ENCODE data around the gene BAIAP2.

The BAIAP2 gene

DNA sequence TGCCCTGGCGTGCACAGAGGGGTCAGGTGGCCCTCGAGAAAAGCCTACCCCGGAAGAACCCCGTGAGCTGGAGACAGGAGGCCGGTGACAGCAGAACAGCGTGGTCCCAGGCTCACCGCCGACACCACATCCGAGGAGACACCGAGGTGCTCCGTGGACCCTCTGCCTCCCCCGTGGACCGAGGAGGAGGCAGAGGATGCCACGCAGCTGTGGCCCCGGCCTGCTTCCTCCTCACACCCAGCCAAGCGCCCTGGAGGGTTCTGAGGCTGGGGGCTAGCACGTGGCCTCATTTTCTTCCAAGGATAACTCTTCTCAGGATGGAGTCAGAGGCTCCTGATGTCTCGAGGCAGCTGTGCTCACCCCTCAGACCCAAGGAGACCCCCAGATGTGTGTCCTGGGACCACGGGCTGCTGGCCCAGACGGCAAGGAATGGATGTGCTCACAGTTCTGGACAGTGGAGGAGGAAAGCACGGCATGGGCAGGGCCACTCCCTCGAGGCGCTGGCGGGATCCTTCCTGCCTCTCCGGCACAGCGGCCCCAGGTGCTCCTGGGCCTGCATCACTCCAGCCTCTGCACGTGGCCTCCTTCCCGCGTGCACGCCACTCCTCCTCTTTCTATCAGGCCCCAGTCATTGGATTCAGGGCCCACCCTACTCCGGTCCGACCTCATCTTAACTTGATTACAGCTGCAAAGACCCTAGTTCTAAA is 125.9 kb downstream of the BAIAP2 start:
- no peak for TF ChIP-seq YY1 (IDR thresholded peaks at IDR 0.05; ENCODE audit: low read depth)
- no peak for TF ChIP-seq FOXM1 (IDR thresholded peaks at IDR 0.05; ENCODE audit: borderline replicate concordance, low read depth)
- TF ChIP-seq TEAD4 (IDR thresholded peaks at IDR 0.05) = no peak
- no peak for TF ChIP-seq ZBTB7A (IDR thresholded peaks at IDR 0.05; ENCODE audit: low read depth)
- TF ChIP-seq EGR1 (IDR thresholded peaks at IDR 0.05) = no peak
- no peak for TF ChIP-seq CEBPB (IDR thresholded peaks at IDR 0.05)
- TF ChIP-seq, protein P1, sequence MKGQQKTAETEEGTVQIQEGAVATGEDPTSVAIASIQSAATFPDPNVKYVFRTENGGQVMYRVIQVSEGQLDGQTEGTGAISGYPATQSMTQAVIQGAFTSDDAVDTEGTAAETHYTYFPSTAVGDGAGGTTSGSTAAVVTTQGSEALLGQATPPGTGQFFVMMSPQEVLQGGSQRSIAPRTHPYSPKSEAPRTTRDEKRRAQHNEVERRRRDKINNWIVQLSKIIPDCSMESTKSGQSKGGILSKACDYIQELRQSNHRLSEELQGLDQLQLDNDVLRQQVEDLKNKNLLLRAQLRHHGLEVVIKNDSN (IDR thresholded peaks at IDR 0.05) = no peak

GRCh38 chr17:81161536-81161935 is 126.6 kb downstream of the BAIAP2 start:
- no peak for TF ChIP-seq CEBPB (IDR thresholded peaks at IDR 0.05)
- TF ChIP-seq TEAD4 (IDR thresholded peaks at IDR 0.05) = no peak
- no peak for TF ChIP-seq RAD21 (IDR thresholded peaks at IDR 0.05; ENCODE audit: low read depth)
- no peak for TF ChIP-seq FOXM1 (IDR thresholded peaks at IDR 0.05; ENCODE audit: borderline replicate concordance, low read depth)
- TF ChIP-seq EGR1 (IDR thresholded peaks at IDR 0.05) = no peak
- no peak for TF ChIP-seq YY1 (IDR thresholded peaks at IDR 0.05; ENCODE audit: low read depth)
- TF ChIP-seq EP300 (IDR thresholded peaks at IDR 0.05; ENCODE audit: borderline replicate concordance) = no peak
- no peak for TF ChIP-seq CREB1 (IDR thresholded peaks at IDR 0.05; ENCODE audit: low read depth)
- TF ChIP-seq ZBTB7A (IDR thresholded peaks at IDR 0.05; ENCODE audit: low read depth) = no peak

GRCh38 chr17:81161972-81162371 is 127.0 kb downstream of the BAIAP2 start:
- no peak for TF ChIP-seq TCF12 (IDR thresholded peaks at IDR 0.05; ENCODE audit: low read depth)
- no peak for TF ChIP-seq ZBTB7A (IDR thresholded peaks at IDR 0.05; ENCODE audit: low read depth)
- TF ChIP-seq, protein P2, sequence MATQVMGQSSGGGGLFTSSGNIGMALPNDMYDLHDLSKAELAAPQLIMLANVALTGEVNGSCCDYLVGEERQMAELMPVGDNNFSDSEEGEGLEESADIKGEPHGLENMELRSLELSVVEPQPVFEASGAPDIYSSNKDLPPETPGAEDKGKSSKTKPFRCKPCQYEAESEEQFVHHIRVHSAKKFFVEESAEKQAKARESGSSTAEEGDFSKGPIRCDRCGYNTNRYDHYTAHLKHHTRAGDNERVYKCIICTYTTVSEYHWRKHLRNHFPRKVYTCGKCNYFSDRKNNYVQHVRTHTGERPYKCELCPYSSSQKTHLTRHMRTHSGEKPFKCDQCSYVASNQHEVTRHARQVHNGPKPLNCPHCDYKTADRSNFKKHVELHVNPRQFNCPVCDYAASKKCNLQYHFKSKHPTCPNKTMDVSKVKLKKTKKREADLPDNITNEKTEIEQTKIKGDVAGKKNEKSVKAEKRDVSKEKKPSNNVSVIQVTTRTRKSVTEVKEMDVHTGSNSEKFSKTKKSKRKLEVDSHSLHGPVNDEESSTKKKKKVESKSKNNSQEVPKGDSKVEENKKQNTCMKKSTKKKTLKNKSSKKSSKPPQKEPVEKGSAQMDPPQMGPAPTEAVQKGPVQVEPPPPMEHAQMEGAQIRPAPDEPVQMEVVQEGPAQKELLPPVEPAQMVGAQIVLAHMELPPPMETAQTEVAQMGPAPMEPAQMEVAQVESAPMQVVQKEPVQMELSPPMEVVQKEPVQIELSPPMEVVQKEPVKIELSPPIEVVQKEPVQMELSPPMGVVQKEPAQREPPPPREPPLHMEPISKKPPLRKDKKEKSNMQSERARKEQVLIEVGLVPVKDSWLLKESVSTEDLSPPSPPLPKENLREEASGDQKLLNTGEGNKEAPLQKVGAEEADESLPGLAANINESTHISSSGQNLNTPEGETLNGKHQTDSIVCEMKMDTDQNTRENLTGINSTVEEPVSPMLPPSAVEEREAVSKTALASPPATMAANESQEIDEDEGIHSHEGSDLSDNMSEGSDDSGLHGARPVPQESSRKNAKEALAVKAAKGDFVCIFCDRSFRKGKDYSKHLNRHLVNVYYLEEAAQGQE (IDR thresholded peaks at IDR 0.05; ENCODE audit: low read depth) = no peak
- TF ChIP-seq TEAD4 (IDR thresholded peaks at IDR 0.05) = no peak
- TF ChIP-seq EGR1 (IDR thresholded peaks at IDR 0.05) = no peak
- TF ChIP-seq, protein P3, sequence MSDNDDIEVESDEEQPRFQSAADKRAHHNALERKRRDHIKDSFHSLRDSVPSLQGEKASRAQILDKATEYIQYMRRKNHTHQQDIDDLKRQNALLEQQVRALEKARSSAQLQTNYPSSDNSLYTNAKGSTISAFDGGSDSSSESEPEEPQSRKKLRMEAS (IDR thresholded peaks at IDR 0.05) = no peak

- TF ChIP-seq, protein P2 (IDR thresholded peaks at IDR 0.05; ENCODE audit: low read depth) = no peak
- TF ChIP-seq ZBTB7A (IDR thresholded peaks at IDR 0.05; ENCODE audit: low read depth) = no peak
- no peak for TF ChIP-seq TAF1 (IDR thresholded peaks at IDR 0.05; ENCODE audit: low read depth)
- TF ChIP-seq YY1 (IDR thresholded peaks at IDR 0.05; ENCODE audit: low read depth) = no peak
- no peak for TF ChIP-seq CREB1 (IDR thresholded peaks at IDR 0.05; ENCODE audit: low read depth)
- TF ChIP-seq, protein P3 (IDR thresholded peaks at IDR 0.05) = no peak
- no peak for TF ChIP-seq TEAD4 (IDR thresholded peaks at IDR 0.05)
- no peak for TF ChIP-seq TCF12 (IDR thresholded peaks at IDR 0.05; ENCODE audit: low read depth)
- TF ChIP-seq EP300 (IDR thresholded peaks at IDR 0.05; ENCODE audit: borderline replicate concordance) = no peak
- TF ChIP-seq EGR1 (IDR thresholded peaks at IDR 0.05) = no peak
These were observed 127.5 kb downstream of the BAIAP2 start for GRCh38 chr17:81162491-81162890.

GRCh38 chr17:81163051-81163695 is 128.2 kb downstream of the BAIAP2 start:
- TF ChIP-seq NFIC (IDR thresholded peaks at IDR 0.05) (no peak), RAD21 (IDR thresholded peaks at IDR 0.05; ENCODE audit: low read depth) (no peak), YY1 (IDR thresholded peaks at IDR 0.05; ENCODE audit: low read depth) (no peak), EP300 (IDR thresholded peaks at IDR 0.05; ENCODE audit: borderline replicate concordance) (no peak), TAF1 (IDR thresholded peaks at IDR 0.05; ENCODE audit: low read depth) (no peak), FOXM1 (IDR thresholded peaks at IDR 0.05; ENCODE audit: borderline replicate concordance, low read depth) (no peak), CREB1 (IDR thresholded peaks at IDR 0.05; ENCODE audit: low read depth) (no peak), TEAD4 (IDR thresholded peaks at IDR 0.05) (no peak), EGR1 (IDR thresholded peaks at IDR 0.05) (no peak), TCF12 (IDR thresholded peaks at IDR 0.05; ENCODE audit: low read depth) (no peak), ZBTB7A (IDR thresholded peaks at IDR 0.05; ENCODE audit: low read depth) (no peak), CEBPB (IDR thresholded peaks at IDR 0.05) (no peak)
- TF ChIP-seq, protein P3 (IDR thresholded peaks at IDR 0.05) = no peak
- TF ChIP-seq, protein P1 (IDR thresholded peaks at IDR 0.05) = no peak
- TF ChIP-seq, protein P2 (IDR thresholded peaks at IDR 0.05; ENCODE audit: low read depth) = no peak

Data from Ishikawa (cell line).